ENCODE results near the gene ILF3.

- TF ChIP-seq CTCF (IDR thresholded peaks at IDR 0.05; ENCODE audit: extremely low read depth in 1 of 2, insufficient read depth in 1 of 2, low read depth in 1 of 2, low read length in 2 of 2), result no peak
- TF ChIP-seq, protein P1, sequence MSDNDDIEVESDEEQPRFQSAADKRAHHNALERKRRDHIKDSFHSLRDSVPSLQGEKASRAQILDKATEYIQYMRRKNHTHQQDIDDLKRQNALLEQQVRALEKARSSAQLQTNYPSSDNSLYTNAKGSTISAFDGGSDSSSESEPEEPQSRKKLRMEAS (IDR thresholded peaks at IDR 0.05; ENCODE audit: insufficient read depth, insufficient read length), result no peak
- TF ChIP-seq MYC (IDR thresholded peaks at IDR 0.05; ENCODE audit: low read depth, low read length), result no peak
- TF ChIP-seq GATA2 (IDR thresholded peaks at IDR 0.05; ENCODE audit: insufficient read depth, insufficient read length, low read depth, low read length), result no peak
- no peak for TF ChIP-seq POLR2AphosphoS5 (IDR thresholded peaks at IDR 0.05; ENCODE audit: insufficient read depth, low read depth, low read length)
Measured at GRCh38 chr19:10651851-10652250, 2.3 kb upstream of the ILF3 start.
